Measurements from ENCODE around the gene VSIG10. TPM values are rescaled to one million over a fixed set of nuclear protein-coding genes. Genes with fewer than 3 reads are reported as not detected.

The VSIG10 gene
- total and polyA plus RNA-seq, 2 of the 13 experiments (the other 11 are each of a cell fraction or from before 2014, with no cell fraction given) = 25.6 to 42.5 TPM

GRCh38 chr12:118033323-118033722, 70.5 kb downstream of the VSIG10 start (continued):
- no peak for TF ChIP-seq IKZF5 (CRISPR knock-in tag; IDR thresholded peaks at IDR 0.05)
- no peak for TF ChIP-seq HIVEP1 (CRISPR knock-in tag; IDR thresholded peaks at IDR 0.05)
- TF ChIP-seq ZFP36L2 (CRISPR knock-in tag; IDR thresholded peaks at IDR 0.05) = no peak

- no peak for TF ChIP-seq ZNF800 (CRISPR knock-in tag; IDR thresholded peaks at IDR 0.05)
- no peak for TF ChIP-seq KMT2B (CRISPR knock-in tag; IDR thresholded peaks at IDR 0.05)
- TF ChIP-seq DZIP1 (CRISPR knock-in tag; IDR thresholded peaks at IDR 0.05) = no peak
- TF ChIP-seq FOXJ3 (CRISPR knock-in tag; IDR thresholded peaks at IDR 0.05; ENCODE audit: borderline replicate concordance) = no peak
- TF ChIP-seq CREB1 (IDR thresholded peaks at IDR 0.05) = no peak
- no peak for TF ChIP-seq CREB1 (CRISPR knock-in tag; IDR thresholded peaks at IDR 0.05)
- no peak for TF ChIP-seq ZSCAN25 (CRISPR knock-in tag; IDR thresholded peaks at IDR 0.05)
- TF ChIP-seq YY1 (IDR thresholded peaks at IDR 0.05; ENCODE audit: insufficient read depth, insufficient replicate concordance, low read depth, low read length) = no peak
- no peak for TF ChIP-seq ATF3 (CRISPR knock-in tag; IDR thresholded peaks at IDR 0.05)
- TF ChIP-seq CERS6 (CRISPR knock-in tag; IDR thresholded peaks at IDR 0.05) = no peak
- no peak for TF ChIP-seq ZNF782 (CRISPR knock-in tag; IDR thresholded peaks at IDR 0.05; ENCODE audit: borderline replicate concordance)
- BruUV-seq (replicated peaks) = no TSS peak
- in situ Hi-C loops (cut with HindIII; ENCODE audit: extremely low pct_ligation_motif_present, low pct_unique_long_range_greater_than_20kb) = loop anchor here (5.0 kb wide), 1 partner anchor 155 kb away; no protein-coding TSS in a partner anchor
- 96% methylated on average over 7 of the region's 7 CpGs for WGBS (ENCODE audit: low lambda C conversion rate)
- no peak overlapping the region for H3K9ac ChIP-seq (ENCODE audit: insufficient read depth, low read depth, low read length)
- ATAC-seq (no peak), FAIRE-seq (no peak), DNase-seq (ENCODE audit: low spot score) (no peak)
- no peaks in the 10 kb centered on the region for H3K9me3 ChIP-seq (ENCODE audit: low read length)
- CTCF ChIA-PET (ENCODE audit: low intra/inter-chr PET ratio, low total read pairs) = no interaction called here
- H3K79me2 ChIP-seq (ENCODE audit: insufficient read depth, low read length) = no peaks in the 10 kb centered on the region
- no peak overlapping the region for H3K4me3 ChIP-seq (replicated peaks in 1 of 3; ENCODE audit: insufficient read depth in 1 of 3, low read depth in 2 of 3, low read length in 3 of 3)
- H3K36me3 ChIP-seq (replicated peaks in 1 of 2; ENCODE audit: control insufficient read depth in 1 of 2, insufficient read depth in 2 of 2, low read length in 2 of 2) = peaks cover 19 to 60% of the 10 kb centered on the region in 2 experiments
- H4K20me1 ChIP-seq (ENCODE audit: insufficient read depth, low read length) = no peaks in the 10 kb centered on the region
- POLR2A ChIA-PET = interaction anchor here (0.8 kb wide), 1 partner anchor 29 kb away, joined by 4 read pairs; no protein-coding TSS in a partner anchor
- H3K4me2 ChIP-seq (ENCODE audit: low read depth, low read length) = no peak overlapping the region
- no peaks in the 10 kb centered on the region for H3K27me3 ChIP-seq (ENCODE audit: control insufficient read depth in 1 of 2, insufficient read depth in 2 of 2, low read length in 2 of 2)
- no peak overlapping the region for H3K27ac ChIP-seq (ENCODE audit: extremely low read length, insufficient read depth, low read length)
- intact Hi-C loops (cut with micrococcal nuclease; ENCODE audit: unreplicated experiment) = no loop called here
- no peak overlapping the region for H2AFZ ChIP-seq (ENCODE audit: low read length)
- 0 out of 2 replicates have a peak, but pooled peaks cover under 1% of the 10 kb centered on the region for H3K4me1 ChIP-seq (ENCODE audit: insufficient read depth, low read length)
Measured at GRCh38 chr12:118032188-118032587, 71.6 kb downstream of the VSIG10 start.
